Trophoblast cell (in vitro differentiated cells and primary cell): Measurements from ENCODE around the gene KLF6.

Source experiments
- DNase-seq, 2 donors: peaks; one replicate each; pipeline ENCODE4 v3.0.0-alpha.2; 2016
- H2AFZ ChIP-seq: 2 replicates; pipeline ENCODE4 v1.6.1; 2013; ENCODE audit warnings: low read length, moderate library complexity, mild to moderate bottlenecking; ENCODE audit not compliant: insufficient read depth, poor library complexity
- H2AK5ac ChIP-seq: 2 replicates; pipeline ENCODE4 v1.6.1; 2013; ENCODE audit warnings: mild to moderate bottlenecking, low read length
- H2BK120ac ChIP-seq: 2 replicates; pipeline ENCODE4 v1.6.1; 2013; ENCODE audit warnings: low read length, mild to moderate bottlenecking, moderate library complexity; ENCODE audit not compliant: insufficient read depth, poor library complexity
- H2BK12ac ChIP-seq: 2 replicates; pipeline ENCODE4 v1.6.1; 2013; ENCODE audit warnings: mild to moderate bottlenecking, low read length, moderate library complexity
- H2BK5ac ChIP-seq: 2 replicates; pipeline ENCODE4 v1.6.1; 2013; ENCODE audit warnings: low read length, low read depth, moderate library complexity, mild to moderate bottlenecking; ENCODE audit not compliant: poor library complexity
- H3K14ac ChIP-seq: 2 replicates; pipeline ENCODE4 v1.6.1; 2013; ENCODE audit warnings: mild to moderate bottlenecking, low read length
- H3K18ac ChIP-seq: 2 replicates; pipeline ENCODE4 v1.6.1; 2013; ENCODE audit warnings: mild to moderate bottlenecking, low read length
- H3K23ac ChIP-seq: 2 replicates; pipeline ENCODE4 v1.6.1; 2013; ENCODE audit warnings: low read length
- H3K27ac ChIP-seq: 2 replicates; pipeline ENCODE4 v1.5.1; 2013; ENCODE audit warnings: low read depth, mild to moderate bottlenecking, inconsistent platforms, low read length, moderate library complexity
- H3K27me3 ChIP-seq: 2 replicates; pipeline ENCODE4 v1.6.1; 2013; ENCODE audit warnings: inconsistent platforms, mild to moderate bottlenecking, low read length, moderate library complexity; ENCODE audit not compliant: insufficient read depth
- H3K36me3 ChIP-seq, 2 experiments: 1 replicate in 1 of 2; 2 replicates in 1 of 2; pipeline ENCODE4 v1.6.1; 2013; ENCODE audit warnings: low read length in 2 of 2, mild to moderate bottlenecking in 2 of 2, moderate library complexity in 1 of 2; ENCODE audit not compliant: insufficient read depth in 2 of 2, control insufficient read depth in 1 of 2
- H3K4ac ChIP-seq: 2 replicates; pipeline ENCODE4 v1.6.1; 2013; ENCODE audit warnings: low read depth, mild to moderate bottlenecking, low read length, moderate library complexity
- H3K4me1 ChIP-seq, 2 experiments: 1 replicate in 1 of 2; 2 replicates in 1 of 2; pipeline ENCODE4 v1.6.1; 2013; ENCODE audit warnings: low read length in 2 of 2, mild to moderate bottlenecking in 2 of 2, moderate library complexity in 1 of 2; ENCODE audit not compliant: insufficient read depth in 2 of 2, control insufficient read depth in 1 of 2
- H3K4me2 ChIP-seq: 2 replicates; pipeline ENCODE4 v1.6.1; 2013; ENCODE audit warnings: inconsistent platforms, mild to moderate bottlenecking, low read length, moderate library complexity
- H3K4me3 ChIP-seq: 2 replicates; pipeline ENCODE4 v1.5.1; 2013; ENCODE audit warnings: mild to moderate bottlenecking, low read depth, low read length, inconsistent platforms
- H3K79me1 ChIP-seq: one replicate; pipeline ENCODE4 v1.6.1; 2013; ENCODE audit warnings: low read length
- H3K79me2 ChIP-seq: 2 replicates; pipeline ENCODE4 v1.6.1; 2013; ENCODE audit warnings: low read length, mild to moderate bottlenecking; ENCODE audit not compliant: control insufficient read depth, insufficient read depth, poor library complexity
- H3K9ac ChIP-seq: 2 replicates; pipeline ENCODE4 v1.6.1; 2013; ENCODE audit warnings: mild to moderate bottlenecking, low read length
- H3K9me3 ChIP-seq: 2 replicates; pipeline ENCODE4 v1.6.1; 2013; ENCODE audit warnings: low read depth, mild to moderate bottlenecking, control low read depth, inconsistent platforms, low read length; ENCODE audit not compliant: insufficient read depth
- H4K12ac ChIP-seq: 2 replicates; pipeline ENCODE4 v1.6.1; 2013; ENCODE audit warnings: low read depth, mild to moderate bottlenecking, low read length, moderate library complexity
- H4K8ac ChIP-seq: 2 replicates; pipeline ENCODE4 v1.6.1; 2013; ENCODE audit warnings: low read depth, mild to moderate bottlenecking, low read length, moderate library complexity
- H4K91ac ChIP-seq: one replicate; pipeline ENCODE4 v1.6.1; 2013; ENCODE audit warnings: low read depth, mild to moderate bottlenecking, low read length, moderate library complexity
- WGBS: extraction: QIAGEN DNeasy Blood & Tissue Kit; methylation state at CpG from one replicate; pipeline ENCODE4 v1.1.7; 2013; ENCODE audit warnings: missing lambda C conversion rate; ENCODE audit not compliant: insufficient read length, insufficient coverage; ENCODE audit errors: extremely low coverage; 5-methylcytosine and 5-hydroxymethylcytosine counted together

The KLF6 gene

DNA sequence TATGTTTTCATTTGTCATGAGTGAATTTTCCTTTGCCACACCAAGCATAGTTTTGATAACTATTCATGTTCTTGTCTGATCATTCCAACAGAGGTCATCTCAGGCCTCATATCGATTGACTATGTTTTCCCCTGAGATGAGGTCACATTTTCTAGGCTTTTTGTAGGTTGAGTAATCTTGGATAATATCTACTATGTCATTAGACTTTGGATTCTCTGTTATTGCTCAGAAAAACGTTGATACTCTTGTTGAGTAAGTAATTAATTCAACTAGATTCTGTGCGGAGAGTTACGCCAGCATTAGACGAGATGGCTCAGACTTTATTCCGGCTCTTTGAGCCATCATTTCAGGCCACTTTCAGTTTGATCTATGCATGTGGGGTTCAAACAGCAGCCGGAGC, 57.7 kb downstream of the KLF6 start:
- Histone ChIP-seq H3K18ac (no peak overlapping the region), H2AFZ (no peak overlapping the region), H3K27ac (no peak overlapping the region), H3K27me3 (no peaks in the 10 kb centered on the region), H3K4me2 (no peak overlapping the region), H3K79me2 (no peaks in the 10 kb centered on the region), H3K9me3 (peaks cover 1% of the 10 kb centered on the region), H2BK12ac (peak overlapping the region; percentile 37), H2BK120ac (no peak overlapping the region), H4K12ac (no peak overlapping the region), H3K9ac (no peak overlapping the region), H3K4me1 (peaks cover 0 to 5% of the 10 kb centered on the region in 2 experiments), H3K23ac (no peak overlapping the region), H3K4ac (no peak overlapping the region), H3K4me3 (no peak overlapping the region), H4K91ac (no peak overlapping the region), H3K79me1 (peaks cover 6% of the 10 kb centered on the region), H3K36me3 (no peaks in the 10 kb centered on the region), H2BK5ac (no peak overlapping the region), H2AK5ac (no peak overlapping the region), H3K14ac (no peak overlapping the region), H4K8ac (no peak overlapping the region)
- DNase-seq = peak; percentile 60 to 94
- no CpG with 5 or more reads among the region's 7 CpGs for WGBS
